ENCODE measurements around the gene COL23A1.
"Not testable (repeated sequence)": the region's sequence is repeated elsewhere in the genome, so short reads cannot be mapped to it uniquely, and the experiment has no call there.

The COL23A1 gene

GRCh38 chr5:178499352-178499751 lies 90.8 kb downstream of the COL23A1 start:
- no peak for DNase-seq

- no peak for DNase-seq
Measured at GRCh38 chr5:178496642-178497041, 93.6 kb downstream of the COL23A1 start.

GRCh38 chr5:178496214-178496613 lies 94.0 kb downstream of the COL23A1 start:
- no peak for DNase-seq

GRCh38 chr5:178495706-178496105 lies 94.5 kb downstream of the COL23A1 start:
- DNase-seq, result no peak

GRCh38 chr5:178492278-178492677 lies 97.9 kb downstream of the COL23A1 start:
- DNase-seq, result no peak

- DNase-seq, result no peak
Measured at GRCh38 chr5:178490935-178491652, 99.1 kb downstream of the COL23A1 start.

GRCh38 chr5:178489271-178489976 lies 100.8 kb downstream of the COL23A1 start:
- DNase-seq, result no peak

GRCh38 chr5:178488696-178489095 lies 101.5 kb downstream of the COL23A1 start:
- DNase-seq, result no peak

GRCh38 chr5:178487911-178488600 lies 102.1 kb downstream of the COL23A1 start:
- DNase-seq, result no peak

GRCh38 chr5:178486878-178487512 lies 103.2 kb downstream of the COL23A1 start:
- DNase-seq, result not testable (repeated sequence)

GRCh38 chr5:178486239-178486641 lies 104.0 kb downstream of the COL23A1 start:
- no peak for DNase-seq

- no peak for DNase-seq
Measured at GRCh38 chr5:178483620-178484019, 106.6 kb downstream of the COL23A1 start.

- no peak for DNase-seq
Measured at GRCh38 chr5:178479261-178479660, 110.9 kb downstream of the COL23A1 start.

- DNase-seq, result no peak
Measured at GRCh38 chr5:178478370-178478769, 111.8 kb downstream of the COL23A1 start.

GRCh38 chr5:178477802-178478201 lies 112.4 kb downstream of the COL23A1 start:
- no peak for DNase-seq

GRCh38 chr5:178476972-178477754 lies 113.0 kb downstream of the COL23A1 start:
- no peak for DNase-seq

- no peak for DNase-seq
Measured at GRCh38 chr5:178476531-178476930, 113.7 kb downstream of the COL23A1 start.

GRCh38 chr5:178475422-178475821 lies 114.8 kb downstream of the COL23A1 start:
- no peak for DNase-seq

GRCh38 chr5:178474562-178475184 lies 115.5 kb downstream of the COL23A1 start:
- DNase-seq, result no peak

GRCh38 chr5:178473854-178474253 lies 116.3 kb downstream of the COL23A1 start:
- DNase-seq, result no peak

- DNase-seq, result no peak
Measured at GRCh38 chr5:178472138-178472537, 118.1 kb downstream of the COL23A1 start.

- DNase-seq, result no peak
Measured at GRCh38 chr5:178471711-178472110, 118.5 kb downstream of the COL23A1 start.
